ENCODE measurements around the gene KLHL22.

The KLHL22 gene

DNA sequence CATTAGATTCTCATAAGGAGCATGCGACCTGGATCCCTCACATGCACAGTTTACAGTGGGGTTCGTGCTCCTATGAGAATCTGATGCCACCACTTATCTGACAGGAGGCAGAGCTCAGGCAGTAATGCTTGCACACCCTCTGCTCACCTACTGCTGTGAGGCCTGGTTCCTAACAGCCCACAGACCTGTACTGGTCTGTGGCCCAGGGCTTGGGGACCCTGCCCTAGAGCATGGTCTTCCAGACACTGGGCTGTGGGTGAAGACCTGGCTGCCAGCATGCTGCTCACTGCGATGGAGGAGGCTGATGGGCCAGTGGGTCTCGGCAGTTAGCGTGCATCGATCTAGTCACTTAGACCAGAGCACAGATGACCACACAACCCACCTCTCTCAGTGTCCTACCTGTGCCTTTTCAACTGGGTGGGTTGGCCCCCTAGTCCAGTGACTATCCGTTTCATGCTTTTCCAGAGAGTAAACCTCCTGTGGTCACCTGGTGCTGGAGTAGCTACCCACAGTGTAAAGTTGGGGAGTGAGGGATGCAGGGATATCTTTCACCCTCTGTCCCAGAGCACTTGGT is 32.9 kb upstream of the KLHL22 start:
- no peak for DNase-seq (ENCODE audit: low spot score)
- Histone ChIP-seq H3K27ac (ENCODE audit: poor library complexity, severe bottlenecking) (peak overlapping the region; percentile 99), H3K4me3 (ENCODE audit: severe bottlenecking) (no peak overlapping the region), H3K9me3 (ENCODE audit: severe bottlenecking) (no peaks in the 10 kb centered on the region), H3K4me1 (ENCODE audit: insufficient read depth, poor library complexity, severe bottlenecking) (peaks cover 78% of the 10 kb centered on the region), H3K36me3 (ENCODE audit: low read depth) (peaks cover 33% of the 10 kb centered on the region), H3K27me3 (ENCODE audit: insufficient read depth, poor library complexity, severe bottlenecking) (no peaks in the 10 kb centered on the region)
- TF ChIP-seq, protein P1, sequence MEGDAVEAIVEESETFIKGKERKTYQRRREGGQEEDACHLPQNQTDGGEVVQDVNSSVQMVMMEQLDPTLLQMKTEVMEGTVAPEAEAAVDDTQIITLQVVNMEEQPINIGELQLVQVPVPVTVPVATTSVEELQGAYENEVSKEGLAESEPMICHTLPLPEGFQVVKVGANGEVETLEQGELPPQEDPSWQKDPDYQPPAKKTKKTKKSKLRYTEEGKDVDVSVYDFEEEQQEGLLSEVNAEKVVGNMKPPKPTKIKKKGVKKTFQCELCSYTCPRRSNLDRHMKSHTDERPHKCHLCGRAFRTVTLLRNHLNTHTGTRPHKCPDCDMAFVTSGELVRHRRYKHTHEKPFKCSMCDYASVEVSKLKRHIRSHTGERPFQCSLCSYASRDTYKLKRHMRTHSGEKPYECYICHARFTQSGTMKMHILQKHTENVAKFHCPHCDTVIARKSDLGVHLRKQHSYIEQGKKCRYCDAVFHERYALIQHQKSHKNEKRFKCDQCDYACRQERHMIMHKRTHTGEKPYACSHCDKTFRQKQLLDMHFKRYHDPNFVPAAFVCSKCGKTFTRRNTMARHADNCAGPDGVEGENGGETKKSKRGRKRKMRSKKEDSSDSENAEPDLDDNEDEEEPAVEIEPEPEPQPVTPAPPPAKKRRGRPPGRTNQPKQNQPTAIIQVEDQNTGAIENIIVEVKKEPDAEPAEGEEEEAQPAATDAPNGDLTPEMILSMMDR (IDR thresholded peaks at IDR 0.05; ENCODE audit: poor library complexity, severe bottlenecking), result no peak
- ATAC-seq (ENCODE audit: low read depth), result no peak

DNA sequence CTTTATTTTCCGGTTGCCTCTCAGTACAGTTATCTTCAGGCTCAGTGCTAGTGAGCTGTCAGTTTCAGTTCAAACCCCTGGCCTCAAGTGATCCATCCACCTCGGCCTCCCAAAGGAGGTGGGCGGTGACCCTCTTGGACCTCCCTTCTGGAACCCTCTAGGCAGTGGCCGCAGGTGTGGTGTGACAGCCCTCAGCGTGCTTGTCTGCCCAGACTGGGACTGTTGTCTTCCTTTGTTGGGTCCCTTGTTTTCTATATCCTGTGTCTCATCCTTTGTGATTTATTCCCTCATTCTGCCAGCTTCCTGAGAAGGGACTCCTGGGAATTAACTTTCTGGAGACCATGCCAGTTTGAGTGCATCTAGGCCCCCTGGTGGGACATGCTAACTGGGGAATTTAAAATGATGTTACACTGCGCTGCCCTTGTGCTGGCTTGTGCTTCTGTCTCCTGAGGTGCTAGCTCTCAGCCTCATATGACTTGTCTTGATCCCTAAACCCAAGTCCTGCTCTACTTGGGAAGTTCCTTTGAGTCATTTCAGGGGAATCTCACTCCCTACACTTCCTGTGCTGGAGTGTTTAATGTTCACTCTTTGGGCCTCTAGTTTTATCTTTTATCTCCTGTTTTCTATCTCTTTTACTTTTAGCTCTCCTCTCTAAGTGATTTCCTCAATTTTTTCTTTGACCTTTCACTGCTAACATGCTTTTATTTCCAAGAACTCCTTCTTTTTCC is 31.2 kb upstream of the KLHL22 start:
- Histone ChIP-seq H3K4me1 (ENCODE audit: insufficient read depth, poor library complexity, severe bottlenecking) (peaks cover 78% of the 10 kb centered on the region), H3K27ac (ENCODE audit: poor library complexity, severe bottlenecking) (peak overlapping the region; percentile 99), H3K27me3 (ENCODE audit: insufficient read depth, poor library complexity, severe bottlenecking) (no peaks in the 10 kb centered on the region), H3K36me3 (ENCODE audit: low read depth) (peaks cover 48% of the 10 kb centered on the region), H3K9me3 (ENCODE audit: severe bottlenecking) (no peaks in the 10 kb centered on the region), H3K4me3 (ENCODE audit: severe bottlenecking) (no peak overlapping the region)
- ATAC-seq (ENCODE audit: low read depth), result peak; percentile 28
- TF ChIP-seq, protein P1 (IDR thresholded peaks at IDR 0.05; ENCODE audit: poor library complexity, severe bottlenecking), result peak; percentile 20
- DNase-seq (ENCODE audit: low spot score), result no peak

DNA sequence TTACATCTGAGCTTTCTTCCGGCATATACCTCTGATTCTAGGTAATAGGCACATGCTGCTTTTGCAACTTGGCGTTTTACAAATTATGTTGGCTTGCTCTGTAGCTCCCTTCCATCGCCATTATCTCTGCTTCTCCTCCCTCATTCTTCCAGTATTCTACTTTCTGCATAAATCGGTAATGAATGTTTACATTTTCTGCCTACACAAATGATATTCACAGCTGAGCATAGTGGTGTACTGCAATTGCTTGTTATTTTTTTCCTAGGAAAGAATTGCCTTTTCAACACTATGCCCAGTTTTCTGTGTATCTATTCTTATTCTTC is 30.7 kb upstream of the KLHL22 start:
- no peaks in the 10 kb centered on the region for H3K27me3 ChIP-seq (ENCODE audit: insufficient read depth, poor library complexity, severe bottlenecking)
- TF ChIP-seq, protein P1 (IDR thresholded peaks at IDR 0.05; ENCODE audit: poor library complexity, severe bottlenecking), result no peak
- peaks cover 50% of the 10 kb centered on the region for H3K36me3 ChIP-seq (ENCODE audit: low read depth)
- H3K4me3 ChIP-seq (ENCODE audit: severe bottlenecking), result no peak overlapping the region
- no peak for ATAC-seq (ENCODE audit: low read depth)
- no peak for DNase-seq (ENCODE audit: low spot score)
- peak overlapping the region; percentile 99 for H3K27ac ChIP-seq (ENCODE audit: poor library complexity, severe bottlenecking)
- H3K9me3 ChIP-seq (ENCODE audit: severe bottlenecking), result no peaks in the 10 kb centered on the region
- peaks cover 75% of the 10 kb centered on the region for H3K4me1 ChIP-seq (ENCODE audit: insufficient read depth, poor library complexity, severe bottlenecking)

DNA sequence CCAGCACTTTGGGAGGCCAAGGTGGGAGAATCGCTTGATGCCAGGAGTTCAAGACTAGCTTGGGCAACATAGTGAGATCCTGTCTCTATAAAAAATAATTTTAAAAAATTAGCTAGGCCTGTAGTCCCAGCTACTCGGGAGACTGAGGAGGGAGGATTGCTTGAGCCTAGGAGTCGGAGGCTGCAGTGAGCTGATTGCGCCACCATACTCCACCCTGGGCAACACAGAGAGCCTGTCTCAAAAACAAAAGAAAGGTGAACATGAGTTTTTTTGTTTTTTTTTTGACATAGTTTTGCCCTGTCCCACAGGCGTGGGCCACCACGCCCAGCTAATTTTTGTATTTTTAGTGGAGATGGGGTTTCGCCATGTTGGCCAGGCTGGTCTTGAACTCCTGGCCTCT is 29.5 kb upstream of the KLHL22 start:
- Histone ChIP-seq H3K4me1 (ENCODE audit: insufficient read depth, poor library complexity, severe bottlenecking) (peaks cover 65% of the 10 kb centered on the region), H3K27ac (ENCODE audit: poor library complexity, severe bottlenecking) (peak overlapping the region; percentile 99), H3K36me3 (ENCODE audit: low read depth) (peaks cover 57% of the 10 kb centered on the region), H3K4me3 (ENCODE audit: severe bottlenecking) (no peak overlapping the region), H3K27me3 (ENCODE audit: insufficient read depth, poor library complexity, severe bottlenecking) (no peaks in the 10 kb centered on the region), H3K9me3 (ENCODE audit: severe bottlenecking) (no peaks in the 10 kb centered on the region)
- TF ChIP-seq, protein P1 (IDR thresholded peaks at IDR 0.05; ENCODE audit: poor library complexity, severe bottlenecking), result no peak
- no peak for DNase-seq (ENCODE audit: low spot score)
- ATAC-seq (ENCODE audit: low read depth), result no peak

DNA sequence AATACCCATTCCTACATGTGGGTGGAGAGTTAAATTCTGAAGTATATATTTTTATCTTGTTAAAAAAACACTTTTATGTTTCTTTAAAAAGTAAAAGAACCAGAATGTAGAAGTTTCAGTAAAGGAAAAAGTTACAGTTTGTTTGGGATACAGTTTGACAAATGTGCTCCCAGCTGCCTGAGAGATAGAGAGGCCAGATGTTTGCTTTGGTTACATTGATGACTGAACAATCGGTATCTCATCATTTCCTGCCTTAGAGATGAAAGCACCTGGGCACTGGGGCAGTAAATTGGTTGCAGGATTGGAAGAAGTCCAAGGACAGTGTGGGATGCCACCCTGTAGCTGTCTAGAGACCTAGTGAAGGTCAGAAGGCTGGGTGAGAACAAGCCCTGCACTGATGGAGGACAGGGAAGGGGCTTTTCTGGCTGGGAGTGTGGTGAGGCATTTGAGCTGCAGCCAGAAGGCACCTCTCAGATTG is 28.4 kb upstream of the KLHL22 start:
- Histone ChIP-seq H3K27ac (ENCODE audit: poor library complexity, severe bottlenecking) (peak overlapping the region; percentile 99), H3K27me3 (ENCODE audit: insufficient read depth, poor library complexity, severe bottlenecking) (no peaks in the 10 kb centered on the region), H3K9me3 (ENCODE audit: severe bottlenecking) (no peaks in the 10 kb centered on the region), H3K36me3 (ENCODE audit: low read depth) (peaks cover 61% of the 10 kb centered on the region), H3K4me1 (ENCODE audit: insufficient read depth, poor library complexity, severe bottlenecking) (peaks cover 61% of the 10 kb centered on the region), H3K4me3 (ENCODE audit: severe bottlenecking) (no peak overlapping the region)
- TF ChIP-seq, protein P1 (IDR thresholded peaks at IDR 0.05; ENCODE audit: poor library complexity, severe bottlenecking), result no peak
- DNase-seq (ENCODE audit: low spot score) (no peak), ATAC-seq (ENCODE audit: low read depth) (peak; percentile 60)

All from RWPE2 (cell line).